Inflammatory macrophage treated with lipopolysaccharide for 4 hours (primary cell): ENCODE results near the gene GRIN2B.
A peak's percentile ranks its signal among the peaks of the same experiment; 100 is the strongest.

Experiments
- DNase-seq: peaks from one replicate; pipeline ENCODE4 v3.0.0-alpha.2; 2020

The GRIN2B gene

GRCh38 chr12:13956060-13956590 lies 25.3 kb downstream of the GRIN2B start:
- DNase-seq: no peak

- DNase-seq: no peak
Observed at GRCh38 chr12:13952096-13952495, 29.3 kb downstream of the GRIN2B start.

- DNase-seq: no peak
Observed at GRCh38 chr12:13950502-13950901, 30.9 kb downstream of the GRIN2B start.

GRCh38 chr12:13948621-13949020 lies 32.8 kb downstream of the GRIN2B start:
- DNase-seq: no peak

- no peak for DNase-seq
Observed at GRCh38 chr12:13947276-13947946, 34.0 kb downstream of the GRIN2B start.

- DNase-seq: no peak
Observed at GRCh38 chr12:13945641-13946040, 35.8 kb downstream of the GRIN2B start.

- no peak for DNase-seq
Observed at GRCh38 chr12:13945236-13945635, 36.2 kb downstream of the GRIN2B start.

- no peak for DNase-seq
Observed at GRCh38 chr12:13942826-13943225, 38.6 kb downstream of the GRIN2B start.

- DNase-seq: peak; percentile 10
Observed at GRCh38 chr12:13941258-13942249, 39.8 kb downstream of the GRIN2B start.

- no peak for DNase-seq
Observed at GRCh38 chr12:13940335-13940865, 41.0 kb downstream of the GRIN2B start.

GRCh38 chr12:13937735-13938134 lies 43.7 kb downstream of the GRIN2B start:
- DNase-seq: peak; percentile 1

GRCh38 chr12:13935169-13935568 lies 46.2 kb downstream of the GRIN2B start:
- DNase-seq: no peak
